KBM-7 (cell line): ENCODE measurements around the gene RRM1.
"Not testable (repeated sequence)": the region's sequence is repeated elsewhere in the genome, so short reads cannot be mapped to it uniquely, and the experiment has no call there.

Experiments used
- DNase-seq: peaks from one replicate; pipeline ENCODE4 v3.0.0-alpha.2; 2015
- in situ Hi-C: fragments of 300-500 bp; cut with MboI; formaldehyde crosslinking; loops from 2 replicates; pipeline ENCODE4 v1.14.3; 2020; ENCODE audit warnings: low sequenced_read_pairs, low pct_unique_long_range_greater_than_20kb, mixed read lengths

RRM1 gene

GRCh38 chr11:4094348-4095291 is at the start of gene RRM1:
RRM1 (plus strand) TSS chr11:4094799; CDS start chr11:4095013, 214 bp downstream.
- in situ Hi-C loops, result no loop called here
- peak; percentile 98 for DNase-seq

GRCh38 chr11:4044976-4045646 is 49.5 kb upstream of the RRM1 start:
- in situ Hi-C loops, result no loop called here
- DNase-seq, result no peak

GRCh38 chr11:4048340-4048739 is 46.3 kb upstream of the RRM1 start:
- no peak for DNase-seq
- in situ Hi-C loops, result no loop called here

- in situ Hi-C loops, result no loop called here
- peak; percentile 12 for DNase-seq
Measured at GRCh38 chr11:4049006-4049405, 45.6 kb upstream of the RRM1 start.

GRCh38 chr11:4050138-4050537 is 44.5 kb upstream of the RRM1 start:
- in situ Hi-C loops, result no loop called here
- no peak for DNase-seq

- in situ Hi-C loops, DNase-seq: not testable (repeated sequence)
Measured at GRCh38 chr11:4053200-4053599, 41.4 kb upstream of the RRM1 start.

GRCh38 chr11:4054643-4055042 is 40.0 kb upstream of the RRM1 start:
- in situ Hi-C loops, result no loop called here

GRCh38 chr11:4059424-4059823 is 35.2 kb upstream of the RRM1 start:
- in situ Hi-C loops, result no loop called here

More at GRCh38 chr11:4054643-4055042, 40.0 kb upstream of the RRM1 start:
- DNase-seq, result no peak

GRCh38 chr11:4060182-4060923 is 34.2 kb upstream of the RRM1 start:
- in situ Hi-C loops, result loop anchor here (10.0 kb wide), 1 partner anchor 206 kb away; the partner anchor contains the start of gene STIM1

More at GRCh38 chr11:4059424-4059823, 35.2 kb upstream of the RRM1 start:
- DNase-seq, result no peak

GRCh38 chr11:4061700-4062099 is 32.9 kb upstream of the RRM1 start:
- DNase-seq, result no peak
- in situ Hi-C loops, result loop anchor here (10.0 kb wide), 1 partner anchor 207 kb away; the partner anchor contains the start of gene STIM1

More at GRCh38 chr11:4060182-4060923, 34.2 kb upstream of the RRM1 start:
- no peak for DNase-seq

- in situ Hi-C loops, result loop anchor here (10.0 kb wide), 1 partner anchor 209 kb away; the partner anchor contains the start of gene STIM1
- no peak for DNase-seq
Measured at GRCh38 chr11:4063348-4063747, 31.3 kb upstream of the RRM1 start.

GRCh38 chr11:4064278-4064955 is 30.2 kb upstream of the RRM1 start:
- in situ Hi-C loops, result loop anchor here (10.0 kb wide), 1 partner anchor 210 kb away; the partner anchor contains the start of gene STIM1

GRCh38 chr11:4065086-4065485 is 29.5 kb upstream of the RRM1 start:
- no peak for DNase-seq
- in situ Hi-C loops, result loop anchor here (10.0 kb wide), 1 partner anchor 210 kb away; the partner anchor contains the start of gene STIM1

More at GRCh38 chr11:4064278-4064955, 30.2 kb upstream of the RRM1 start:
- DNase-seq, result no peak

- in situ Hi-C loops, result loop anchor here (10.0 kb wide), 1 partner anchor 211 kb away; the partner anchor contains the start of gene STIM1
- no peak for DNase-seq
Measured at GRCh38 chr11:4065601-4066377, 28.8 kb upstream of the RRM1 start.

GRCh38 chr11:4066910-4067309 is 27.7 kb upstream of the RRM1 start:
- in situ Hi-C loops, result loop anchor here (10.0 kb wide), 1 partner anchor 212 kb away; the partner anchor contains the start of gene STIM1

GRCh38 chr11:4068962-4069361 is 25.6 kb upstream of the RRM1 start:
- in situ Hi-C loops, result loop anchor here (10.0 kb wide), 1 partner anchor 214 kb away; the partner anchor contains the start of gene STIM1
- peak; percentile 39 for DNase-seq

More at GRCh38 chr11:4066910-4067309, 27.7 kb upstream of the RRM1 start:
- peak; percentile 81 for DNase-seq

- no peak for DNase-seq
- in situ Hi-C loops, result no loop called here
Measured at GRCh38 chr11:4071325-4071724, 23.3 kb upstream of the RRM1 start.
